SH-SY5Y (cell line): ENCODE results near the gene IFNL4.

Source experiments
- GATA2 ChIP-seq: IDR thresholded peaks from 2 replicates; pipeline ENCODE4 v1.6.1; 2011; ENCODE audit warnings: mild to moderate bottlenecking, low read depth, low read length
- GATA3 ChIP-seq: IDR thresholded peaks from 2 replicates; pipeline ENCODE4 v1.6.1; 2011; ENCODE audit warnings: low read depth, mild to moderate bottlenecking, low read length, moderate library complexity

GRCh38 chr19:39238944-39239343 is 9.7 kb downstream of the IFNL4 start:
- TF ChIP-seq GATA2 (no peak), GATA3 (no peak)
